GM12891 (cell line): ENCODE measurements around the gene IGFN1.

ENCODE experiments used
- PAX5 ChIP-seq: IDR thresholded peaks from 2 replicates; pipeline ENCODE4 v1.6.1; 2011; ENCODE audit warnings: low read length, moderate library complexity, mild to moderate bottlenecking; ENCODE audit not compliant: insufficient read depth, severe bottlenecking
- POLR2A ChIP-seq: IDR thresholded peaks from 2 replicates; pipeline ENCODE4 v1.6.1; 2011; ENCODE audit warnings: low read depth, low read length, control low read depth
- POLR2AphosphoS5 ChIP-seq: IDR thresholded peaks from 2 replicates; pipeline ENCODE4 v1.6.1; 2011; ENCODE audit warnings: low read depth, low read length, control low read depth
- POU2F2 ChIP-seq: IDR thresholded peaks from 2 replicates; pipeline ENCODE4 v1.6.1; 2011; ENCODE audit warnings: low read depth, mild to moderate bottlenecking, control low read depth, low read length, moderate library complexity
- SPI1 ChIP-seq: IDR thresholded peaks from 2 replicates; pipeline ENCODE4 v1.6.1; 2011; ENCODE audit warnings: low read depth, low read length, control low read depth
- TAF1 ChIP-seq: IDR thresholded peaks from 2 replicates; pipeline ENCODE4 v1.6.1; 2011; ENCODE audit warnings: low read depth, low read length, control low read depth

DNA sequence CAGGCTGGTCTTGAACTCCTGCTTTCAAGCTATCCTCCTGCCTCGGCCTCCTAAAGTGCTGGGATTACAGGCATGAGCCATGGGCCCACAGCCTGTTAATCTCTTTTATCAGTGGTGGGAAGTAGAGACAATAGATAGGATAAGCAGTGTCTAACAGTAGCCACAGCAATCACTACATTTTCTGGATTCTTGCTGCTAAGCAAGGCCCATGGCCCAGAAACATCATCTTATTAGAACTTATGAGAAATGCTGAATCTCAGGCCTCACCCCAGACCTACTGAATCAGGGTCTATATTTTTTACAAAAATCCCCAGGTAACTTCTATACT is 29.7 kb downstream of the IGFN1 start:
- TF ChIP-seq PAX5 (no peak), TAF1 (no peak), POLR2AphosphoS5 (no peak), POLR2A (no peak), SPI1 (no peak), POU2F2 (no peak)
